Tibial nerve (tissue), 4 donors: Measurements from ENCODE around the gene MYRF. TPM values are rescaled to one million over a fixed set of nuclear protein-coding genes. Genes with fewer than 3 reads are reported as not detected.

Source experiments
- DNase-seq, 2 donors: peaks; one replicate each; pipeline ENCODE4 v3.0.0-alpha.2; 2019; ENCODE audit warnings: low spot score in 2 of 2
- H3K27ac ChIP-seq, 4 donors: fragments of 200-600 bp; sonication (generic) in 3 of 4; one replicate each; pipeline ENCODE4 v1.5.1; 2017 to 2019; ENCODE audit warnings: mild to moderate bottlenecking in 1 of 4
- H3K27me3 ChIP-seq, 2 donors: fragments of 200-600 bp; sonication (generic) in 1 of 2; one replicate each; pipeline versions ENCODE4 v1.5.1 to v1.6.0; 2017 to 2019
- H3K36me3 ChIP-seq, 3 donors: fragments of 200-600 bp; sonication (generic); one replicate each; pipeline ENCODE4 v1.5.1; 2018 to 2019
- H3K4me1 ChIP-seq, 4 donors: fragments of 200-600 bp; sonication (generic) in 3 of 4; one replicate each; pipeline ENCODE4 v1.5.1; 2017 to 2019
- H3K4me3 ChIP-seq, 4 donors: fragments of 200-600 bp; sonication (generic) in 3 of 4; one replicate each; pipeline ENCODE4 v1.5.1; 2017 to 2019; ENCODE audit warnings: mild to moderate bottlenecking in 1 of 4, moderate library complexity in 1 of 4
- H3K9me3 ChIP-seq, 4 donors: fragments of 200-600 bp; sonication (generic) in 3 of 4; one replicate each; pipeline ENCODE4 v1.5.1; 2017 to 2019
- CTCF ChIP-seq, 5 experiments: fragments of 200-600 bp in 3 of 5; fragments of 450-650 bp in 2 of 5; sonication (generic) in 3 of 5; IDR thresholded peaks; one replicate each; pipeline ENCODE4 v1.5.1; 2016 to 2019; ENCODE audit warnings: antibody characterized with exemption in 5 of 5, mild to moderate bottlenecking in 3 of 5, moderate library complexity in 2 of 5
- EP300 ChIP-seq, 2 donors: sonication (generic); formaldehyde crosslinking; IDR thresholded peaks; one replicate each; pipeline ENCODE4 v1.6.1; 2017; ENCODE audit warnings: antibody characterized with exemption in 2 of 2, mild to moderate bottlenecking in 1 of 2
- POLR2A ChIP-seq, 2 donors: fragments of 450-650 bp; IDR thresholded peaks; one replicate each; pipeline ENCODE4 v1.6.1; 2017; ENCODE audit warnings: antibody characterized with exemption in 2 of 2, mild to moderate bottlenecking in 2 of 2, moderate library complexity in 2 of 2
- WGBS, 2 donors: methylation state at CpG; one replicate each; pipeline ENCODE4 v1.1.5; 2018; 5-methylcytosine and 5-hydroxymethylcytosine counted together
- total RNA-seq, 4 donors: library from RNA; depleted of rRNA; stranded (reverse); fragments of >200 nt; gene quantifications; one replicate each; pipeline ENCODE4 v1.1.0, GENCODE V29; 2016

The MYRF gene
- total RNA-seq, 4 donors from 2014 or later: 1.0 to 7.5 (median 2.1) TPM

GRCh38 chr11:61837411-61838005 lies 85.1 kb downstream of the MYRF start:
- H3K4me1 ChIP-seq: peaks cover 0 to 54% (median 19%) of the 10 kb centered on the region in 4 donors
- no peaks in the 10 kb centered on the region for H3K27me3 ChIP-seq
- H3K36me3 ChIP-seq: peaks cover 0 to 48% (median 3%) of the 10 kb centered on the region in 3 donors
- peak overlapping the region in 1 of 4 donors; percentile 25 for H3K27ac ChIP-seq
- no peaks in the 10 kb centered on the region for H3K9me3 ChIP-seq
- TF ChIP-seq EP300 (IDR thresholded peaks at IDR 0.05): no peak
- no peak for TF ChIP-seq CTCF (IDR thresholded peaks at IDR 0.05)
- TF ChIP-seq POLR2A (IDR thresholded peaks at IDR 0.05): no peak
- DNase-seq: no peak
- no peak overlapping the region for H3K4me3 ChIP-seq
- 86 to 88% methylated on average over 10 to 15 of the region's 15 CpGs for WGBS, 2 donors

Other genes with a start within 250 kb of the MYRF start
- gene LRRC10B, start 243.9 kb upstream of the MYRF start, total RNA-seq: 1 to 10 TPM in 2 of 4 donors, under 1 TPM in 2; 0.21 to 3.6 (median 1.0) TPM
- 1 to 10 TPM; 1.2 to 2.5 (median 1.8) TPM for gene SYT7, start 171.6 kb upstream of the MYRF start, total RNA-seq
- 1 to 10 TPM; 1.1 to 5.4 (median 3.0) TPM for gene DAGLA, start 72.2 kb upstream of the MYRF start, total RNA-seq
- 10 to 100 TPM; 21.9 to 56.7 (median 45.2) TPM for gene TMEM258, start 40.0 kb downstream of the MYRF start, total RNA-seq
- 10 to 100 TPM in 1 of 4 donors, 1 to 10 TPM in 3; 4.5 to 11.0 (median 4.6) TPM for gene FEN1, start 40.3 kb downstream of the MYRF start, total RNA-seq
- gene FADS1, start 64.4 kb downstream of the MYRF start, total RNA-seq: 10 to 100 TPM; 33.7 to 61.6 (median 47.0) TPM
- 10 to 100 TPM; 17.4 to 59.2 (median 32.7) TPM for gene FADS2, start 75.7 kb downstream of the MYRF start, total RNA-seq
- gene FADS3, start 138.9 kb downstream of the MYRF start, total RNA-seq: 100 to 1,000 TPM; 135 to 327 (median 205) TPM
- 100 to 1,000 TPM in 1 of 4 donors, 10 to 100 TPM in 3; 58.8 to 127 (median 71.1) TPM for gene RAB3IL1, start 164.9 kb downstream of the MYRF start, total RNA-seq
- 10 to 100 TPM; 33.2 to 53.2 (median 45.7) TPM for gene BEST1, start 197.7 kb downstream of the MYRF start, total RNA-seq
- gene FTH1, start 215.0 kb downstream of the MYRF start, total RNA-seq: 1,000 to 10,000 TPM; 3,872 to 5,003 (median 4,779) TPM